HG02981 (cell line): ENCODE measurements around the gene PAK6.

Experiments
- ATAC-seq: cut with Tn5 transposase; IDR thresholded peaks from one replicate; pipeline ENCODE4 v1.9.1; 2021; ENCODE audit warnings: mild to moderate bottlenecking, moderate library complexity; ENCODE audit not compliant: unreplicated experiment

Gene PAK6

DNA sequence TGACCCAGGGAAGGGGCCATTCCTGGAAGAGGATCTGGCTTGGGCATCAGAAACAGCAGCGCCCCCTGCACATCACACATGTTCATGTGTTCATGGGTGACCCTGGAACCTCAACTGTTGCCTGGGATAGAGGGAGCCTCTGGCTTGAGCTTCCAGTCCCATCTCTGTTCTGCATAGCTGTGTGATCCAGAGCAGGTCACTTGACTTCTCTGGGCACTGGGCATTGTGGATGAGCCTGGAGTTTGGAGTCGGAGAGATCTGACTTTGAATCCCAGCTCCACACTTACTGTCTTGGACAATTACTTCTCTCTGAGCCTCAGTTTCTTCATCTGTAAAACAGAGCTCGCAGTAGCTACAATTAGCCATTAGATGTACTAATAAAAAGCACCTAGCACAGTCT is 15.6 kb downstream of the PAK6 start:
- ATAC-seq, result no peak

DNA sequence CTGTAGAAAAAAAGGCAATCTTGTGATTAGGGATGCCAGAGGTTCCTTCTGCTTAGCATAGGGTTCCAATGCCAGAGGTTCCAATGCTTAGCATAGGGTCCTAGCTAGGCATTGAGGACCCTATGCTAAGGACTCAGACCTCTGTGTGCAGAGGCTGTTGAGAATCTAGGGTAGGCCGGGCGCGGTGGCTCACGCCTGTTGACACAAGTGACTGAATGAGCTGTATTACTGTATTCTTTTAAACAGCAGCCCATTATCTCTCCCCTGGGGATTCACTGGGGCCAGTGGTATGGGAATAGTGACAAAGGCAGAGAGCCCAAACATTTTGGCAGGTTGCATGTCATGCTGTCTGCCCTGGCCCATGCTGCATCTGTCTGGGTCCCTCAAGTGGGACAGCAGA is 16.2 kb downstream of the PAK6 start:
- no peak for ATAC-seq

DNA sequence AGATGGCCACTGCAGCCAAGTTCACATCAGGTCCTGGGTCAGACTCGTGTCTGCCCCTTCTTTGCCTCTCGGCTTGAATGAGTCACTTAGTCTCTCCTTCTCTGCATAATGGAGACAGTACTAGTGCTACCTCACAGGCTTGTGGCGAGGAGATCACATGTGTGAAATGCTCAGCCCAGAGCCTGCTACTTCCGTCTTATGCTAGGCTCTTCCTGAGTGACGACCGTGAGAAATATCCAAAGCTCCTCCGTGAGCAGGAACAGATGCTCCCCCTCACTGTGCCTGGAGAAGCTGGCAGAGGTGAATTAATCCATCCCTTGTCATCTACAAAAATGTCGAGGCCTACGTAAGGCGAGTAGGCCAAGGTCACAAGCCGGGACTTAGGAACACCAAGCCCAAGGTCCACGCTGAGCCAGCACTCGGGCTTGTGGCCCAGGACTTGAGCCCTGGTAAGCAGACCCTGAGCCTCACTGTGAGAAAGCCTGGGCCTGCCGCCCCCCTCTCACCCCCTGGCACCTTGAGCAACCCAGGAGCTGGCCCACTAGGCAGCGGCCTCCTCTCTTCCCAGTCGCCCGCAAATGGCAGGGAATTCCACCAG is 17.9 kb downstream of the PAK6 start:
- no peak for ATAC-seq

DNA sequence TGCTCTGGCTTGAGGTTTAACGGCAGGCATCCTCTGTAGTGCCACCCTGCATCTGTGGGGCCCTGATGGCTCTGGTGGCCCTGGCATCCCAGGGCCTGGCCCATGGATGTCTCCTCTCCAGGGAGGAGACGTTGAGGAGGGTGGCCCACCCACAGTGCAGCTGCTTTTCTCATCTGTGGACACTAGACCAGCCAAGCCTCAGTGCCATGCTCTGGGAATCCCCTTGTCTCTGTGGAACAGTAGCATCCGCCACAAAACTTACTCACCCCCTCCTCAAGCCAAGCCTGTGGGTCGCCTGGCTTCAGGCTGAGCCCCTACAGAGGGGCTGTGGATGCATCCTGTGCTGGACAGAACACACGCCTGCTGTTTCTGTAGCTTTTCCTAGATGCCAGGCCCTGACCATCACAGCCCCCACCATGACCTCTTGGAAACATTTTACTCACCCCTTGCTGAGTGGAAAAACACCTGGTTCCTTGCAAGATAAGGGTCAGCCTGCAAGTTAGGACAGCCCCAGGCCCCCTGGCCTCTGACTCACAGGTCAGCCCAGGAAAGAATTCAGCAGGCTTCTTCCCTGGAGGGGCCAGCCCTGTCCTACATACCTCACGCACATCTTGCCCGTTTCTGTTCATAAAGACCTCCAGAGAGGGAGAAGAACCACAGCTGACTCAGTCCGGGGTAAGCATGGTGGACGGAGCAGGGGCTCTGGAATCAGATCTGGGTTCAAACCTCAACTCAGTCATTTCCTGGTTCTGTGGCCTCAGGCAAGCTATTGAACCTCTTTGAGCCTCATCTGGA is 19.0 kb downstream of the PAK6 start:
- no peak for ATAC-seq

DNA sequence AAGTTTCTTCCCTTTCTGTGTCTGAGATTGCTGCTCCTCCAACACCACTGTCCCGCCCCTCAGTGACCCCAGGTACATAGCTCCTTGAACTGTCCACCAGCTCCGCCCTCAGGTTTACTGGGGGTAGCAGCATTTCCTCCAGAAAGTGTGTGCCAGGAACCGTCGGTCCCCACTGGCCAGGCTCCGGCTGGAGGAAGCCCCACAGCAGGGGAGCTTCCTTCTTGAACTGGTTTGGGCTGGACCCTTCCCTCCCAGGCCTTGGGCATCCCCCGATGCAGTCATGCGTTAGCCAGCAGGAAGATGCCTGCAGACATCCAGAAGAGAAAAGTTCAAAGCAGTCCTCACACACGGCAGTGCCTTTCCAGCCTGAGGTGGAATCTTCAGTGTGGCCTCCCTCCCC is 19.7 kb downstream of the PAK6 start:
- no peak for ATAC-seq

DNA sequence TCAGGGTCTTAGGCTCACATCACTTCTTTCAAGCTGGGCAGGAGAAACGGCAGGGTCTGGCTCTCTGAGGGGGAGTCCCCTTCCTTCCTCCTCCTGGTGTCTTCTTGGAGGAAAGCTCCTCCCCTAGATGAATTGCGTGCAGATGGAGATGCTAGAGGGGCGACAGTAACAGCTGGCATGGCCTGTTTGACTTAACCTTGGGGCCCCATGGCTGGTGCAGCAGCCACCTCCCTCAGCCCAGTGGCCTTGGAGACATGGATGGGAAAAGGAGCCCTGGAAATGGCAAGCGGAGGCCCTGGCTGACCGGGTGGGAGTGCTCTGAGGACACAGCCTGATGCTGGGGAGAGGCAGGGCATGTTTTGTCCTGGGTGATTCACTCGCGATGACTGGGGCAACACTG is 20.2 kb downstream of the PAK6 start:
- ATAC-seq, result no peak

DNA sequence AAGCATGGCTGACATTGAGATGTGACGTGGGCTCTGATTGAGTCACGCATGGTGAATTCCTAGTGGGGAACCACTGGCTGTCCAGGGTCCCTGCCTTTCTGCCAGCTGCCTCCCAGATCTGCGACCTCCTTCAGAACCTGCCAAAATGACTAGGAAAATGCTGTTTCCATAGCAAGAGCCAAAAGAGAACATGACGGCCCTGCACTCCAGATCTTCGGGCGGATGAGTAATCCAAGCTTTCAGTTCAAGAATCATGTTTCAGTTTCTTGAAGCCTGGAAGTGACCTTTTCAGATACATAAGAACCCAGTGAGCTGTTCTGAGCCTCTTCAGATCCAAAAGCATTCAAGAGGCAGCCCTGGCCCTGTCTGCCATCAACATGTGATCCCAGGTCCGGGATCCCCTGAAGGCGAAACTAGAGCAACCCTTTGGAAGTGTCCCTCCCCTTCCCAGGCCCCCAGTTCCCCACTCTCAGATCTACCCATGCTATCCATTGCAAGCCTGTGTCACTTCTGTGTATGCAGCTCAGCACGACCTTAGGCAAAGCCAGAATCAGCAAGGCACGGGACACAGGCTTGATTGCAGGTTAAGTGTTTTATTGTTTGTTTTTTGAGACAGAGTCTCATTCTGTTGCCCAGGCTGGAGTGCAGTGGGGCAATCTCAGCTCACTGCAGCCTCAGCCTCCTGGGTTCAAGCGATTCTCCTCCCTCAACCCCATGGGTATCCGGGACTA is 24.3 kb downstream of the PAK6 start:
- ATAC-seq, result no peak

DNA sequence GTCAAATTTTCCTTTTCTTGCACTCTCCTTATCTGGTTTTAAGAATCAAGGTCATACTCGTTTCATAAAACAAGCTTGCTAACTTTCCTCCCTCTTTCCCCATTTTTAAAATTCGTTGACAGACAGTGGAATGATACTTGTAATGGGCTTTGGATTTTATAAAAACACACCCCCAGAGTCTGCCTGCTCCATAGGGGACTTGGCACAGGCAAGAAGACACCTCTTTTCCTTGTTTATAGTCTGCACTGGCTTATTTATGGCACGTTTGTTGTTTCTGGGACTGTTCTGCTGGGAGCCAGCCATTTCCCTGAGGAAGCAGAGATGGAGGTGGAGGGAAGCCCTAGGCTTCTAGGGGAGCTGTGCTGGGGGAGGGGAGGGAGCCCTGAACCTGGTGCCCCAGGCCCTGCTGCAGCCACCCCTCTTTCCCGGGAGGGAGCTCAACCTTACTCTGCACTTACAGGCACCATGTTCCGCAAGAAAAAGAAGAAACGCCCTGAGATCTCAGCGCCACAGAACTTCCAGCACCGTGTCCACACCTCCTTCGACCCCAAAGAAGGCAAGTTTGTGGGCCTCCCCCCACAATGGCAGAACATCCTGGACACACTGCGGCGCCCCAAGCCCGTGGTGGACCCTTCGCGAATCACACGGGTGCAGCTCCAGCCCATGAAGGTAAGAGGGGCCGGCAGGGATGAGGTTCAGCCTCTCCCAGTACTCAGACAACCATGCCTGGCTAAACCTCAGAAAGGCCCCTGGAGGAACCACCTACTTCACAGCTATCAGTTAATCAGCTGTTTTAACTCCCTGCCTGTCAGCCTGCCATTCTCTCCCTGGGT is 25.7 kb downstream of the PAK6 start:
- ATAC-seq, result no peak

DNA sequence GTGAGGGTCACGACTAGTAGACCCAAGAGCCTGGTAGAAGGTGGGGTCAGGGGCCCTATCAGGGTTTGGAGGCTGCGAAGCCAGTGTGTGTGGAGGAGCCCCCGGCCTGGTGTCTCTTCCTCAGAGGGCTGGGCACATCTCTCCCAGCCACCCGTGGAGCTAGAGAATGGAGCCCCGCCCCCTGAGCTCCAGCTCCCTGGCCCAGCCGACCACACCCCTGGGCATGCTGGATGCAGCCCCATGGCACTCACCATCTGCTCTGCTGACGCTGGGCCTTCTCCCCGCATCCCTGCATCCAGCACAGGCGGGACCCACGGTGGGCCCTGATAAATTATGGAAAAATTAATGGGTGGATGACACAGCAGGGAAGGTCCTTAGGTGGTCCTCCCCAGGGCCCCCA is 26.5 kb downstream of the PAK6 start:
- no peak for ATAC-seq

DNA sequence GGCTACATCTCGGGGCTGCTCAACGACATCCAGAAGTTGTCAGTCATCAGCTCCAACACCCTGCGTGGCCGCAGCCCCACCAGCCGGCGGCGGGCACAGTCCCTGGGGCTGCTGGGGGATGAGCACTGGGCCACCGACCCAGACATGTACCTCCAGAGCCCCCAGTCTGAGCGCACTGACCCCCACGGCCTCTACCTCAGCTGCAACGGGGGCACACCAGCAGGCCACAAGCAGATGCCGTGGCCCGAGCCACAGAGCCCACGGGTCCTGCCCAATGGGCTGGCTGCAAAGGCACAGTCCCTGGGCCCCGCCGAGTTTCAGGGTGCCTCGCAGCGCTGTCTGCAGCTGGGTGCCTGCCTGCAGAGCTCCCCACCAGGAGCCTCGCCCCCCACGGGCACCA is 27.0 kb downstream of the PAK6 start:
- no peak for ATAC-seq

DNA sequence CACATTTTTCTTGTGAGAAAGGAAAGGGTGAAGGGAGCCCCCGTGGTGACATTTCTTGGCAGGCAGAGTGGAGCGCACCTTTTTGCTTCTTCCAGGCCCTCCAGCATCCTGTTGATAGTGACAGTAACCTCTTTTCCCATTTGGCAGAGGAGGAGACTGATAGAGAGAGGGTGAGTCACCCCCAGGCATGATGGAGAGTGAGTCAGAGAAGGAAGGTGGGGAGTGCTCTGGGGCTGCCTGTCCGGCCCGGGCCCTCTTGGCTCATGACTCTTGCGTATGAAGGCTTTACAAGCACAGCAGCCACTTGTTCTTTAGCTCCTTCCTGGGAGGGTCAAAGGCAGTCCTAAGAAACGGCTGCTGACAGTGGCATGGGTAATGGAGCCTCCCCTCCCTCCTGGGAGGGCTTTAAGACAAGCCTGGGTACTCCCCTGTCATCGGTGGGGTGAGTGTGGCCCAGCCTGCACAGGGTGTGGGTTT is 28.0 kb downstream of the PAK6 start:
- no peak for ATAC-seq

DNA sequence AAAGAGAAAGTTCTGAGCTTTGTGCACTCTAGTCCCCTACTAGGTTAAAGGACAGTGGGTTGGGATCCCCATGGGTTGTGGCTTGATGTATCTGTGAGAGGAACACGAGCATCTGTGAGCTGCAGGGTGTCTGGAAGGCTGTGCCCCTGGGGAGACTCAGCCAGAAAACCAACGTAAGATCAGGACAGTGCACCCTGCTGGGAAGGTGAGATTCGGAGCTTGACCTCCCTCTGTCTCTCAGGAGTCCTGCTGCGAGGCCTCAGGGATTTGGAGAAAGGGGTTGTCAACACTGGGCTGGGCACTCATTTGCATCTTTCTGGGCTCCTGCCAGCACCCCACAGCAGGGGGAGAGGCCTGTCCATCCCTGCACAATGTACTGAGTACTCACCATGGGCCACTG is 28.8 kb downstream of the PAK6 start:
- ATAC-seq, result no peak

DNA sequence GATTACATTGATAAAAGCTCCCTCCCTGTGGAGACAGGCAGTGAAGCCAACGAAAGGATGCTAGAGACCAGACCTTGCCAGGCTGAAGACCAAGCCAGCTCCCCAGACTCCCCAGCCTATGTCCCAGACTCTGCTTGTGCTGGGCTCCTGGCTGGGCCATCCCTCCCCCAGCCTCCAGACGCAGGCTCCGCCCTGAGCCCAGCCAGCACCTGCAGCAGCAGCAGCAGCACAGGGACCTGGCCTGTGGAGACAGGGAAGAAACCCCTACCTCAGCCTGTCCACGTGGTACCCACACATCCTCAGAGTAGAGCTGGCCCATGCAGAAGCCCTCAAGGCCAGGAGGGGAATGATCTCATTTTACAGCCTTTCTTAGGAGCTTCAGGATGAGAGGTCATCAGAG is 30.7 kb downstream of the PAK6 start:
- no peak for ATAC-seq

DNA sequence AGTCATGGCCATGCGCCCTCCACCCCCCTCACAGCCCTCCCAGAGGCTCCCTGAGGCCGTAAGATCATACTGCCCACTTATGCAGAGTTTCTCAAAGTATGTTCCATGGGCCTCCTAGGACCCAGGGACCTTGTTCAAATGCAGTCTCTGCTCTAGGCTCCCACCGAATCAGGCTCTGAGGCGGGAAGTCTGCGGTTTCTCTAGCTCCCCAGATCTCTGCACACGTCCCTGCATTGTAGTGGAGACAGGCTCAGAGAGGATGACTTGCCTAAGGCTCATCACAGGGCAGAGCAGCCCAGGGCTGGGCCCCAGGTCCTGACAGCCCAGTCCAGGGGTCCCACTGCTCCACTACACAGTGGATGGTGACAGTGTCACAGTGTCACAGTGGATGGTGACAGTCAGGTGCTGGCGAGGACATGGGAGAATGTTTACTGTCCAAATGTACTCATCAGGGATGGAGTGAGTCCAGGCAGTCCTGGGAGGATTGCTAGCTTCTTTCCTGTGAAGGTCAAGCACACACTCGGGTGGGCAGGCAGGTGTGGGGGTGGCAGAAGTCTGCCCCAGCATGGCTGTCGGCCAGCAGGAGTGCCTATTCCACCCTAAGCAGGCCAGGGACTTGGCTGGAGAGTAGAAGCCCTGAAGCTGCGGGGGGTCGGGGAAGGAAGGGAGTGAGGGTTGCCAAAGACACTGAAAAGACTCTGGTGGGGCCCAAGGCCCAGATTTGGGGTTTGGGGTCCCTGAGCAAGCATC is 31.6 kb downstream of the PAK6 start:
- ATAC-seq, result no peak

DNA sequence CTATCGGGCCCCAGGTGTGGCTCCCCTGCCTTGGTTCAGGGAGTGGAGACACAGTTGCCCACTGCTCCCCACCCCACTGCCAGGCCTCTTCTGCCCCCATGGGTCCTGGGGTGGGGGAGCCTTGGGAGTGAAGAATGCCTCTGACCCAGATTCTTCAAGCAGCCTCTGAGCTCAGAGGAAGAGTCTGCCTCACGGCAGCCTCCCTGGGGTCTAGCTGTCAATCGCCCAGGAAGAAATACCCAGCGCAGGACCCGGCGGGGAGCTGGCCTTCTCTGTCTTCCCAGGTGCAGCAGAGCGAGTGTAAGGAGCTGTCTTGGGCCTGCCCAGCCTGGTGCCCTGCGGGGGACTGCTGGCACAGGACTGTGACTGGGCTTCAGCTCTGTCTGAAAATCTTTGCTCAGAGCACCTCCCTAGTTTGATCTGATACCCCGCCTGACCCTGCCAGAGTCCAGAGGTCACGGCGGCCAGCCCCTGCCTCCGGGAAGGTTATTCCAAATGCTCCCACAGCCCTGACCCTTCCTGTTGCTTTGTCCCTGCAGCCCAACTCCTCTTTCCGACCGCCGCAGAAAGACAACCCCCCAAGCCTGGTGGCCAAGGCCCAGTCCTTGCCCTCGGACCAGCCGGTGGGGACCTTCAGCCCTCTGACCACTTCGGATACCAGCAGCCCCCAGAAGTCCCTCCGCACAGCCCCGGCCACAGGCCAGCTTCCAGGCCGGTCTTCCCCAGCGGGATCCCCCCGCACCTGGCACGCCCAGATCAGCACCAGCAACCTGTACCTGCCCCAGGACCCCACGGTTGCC is 33.0 kb downstream of the PAK6 start:
- ATAC-seq, result no peak

DNA sequence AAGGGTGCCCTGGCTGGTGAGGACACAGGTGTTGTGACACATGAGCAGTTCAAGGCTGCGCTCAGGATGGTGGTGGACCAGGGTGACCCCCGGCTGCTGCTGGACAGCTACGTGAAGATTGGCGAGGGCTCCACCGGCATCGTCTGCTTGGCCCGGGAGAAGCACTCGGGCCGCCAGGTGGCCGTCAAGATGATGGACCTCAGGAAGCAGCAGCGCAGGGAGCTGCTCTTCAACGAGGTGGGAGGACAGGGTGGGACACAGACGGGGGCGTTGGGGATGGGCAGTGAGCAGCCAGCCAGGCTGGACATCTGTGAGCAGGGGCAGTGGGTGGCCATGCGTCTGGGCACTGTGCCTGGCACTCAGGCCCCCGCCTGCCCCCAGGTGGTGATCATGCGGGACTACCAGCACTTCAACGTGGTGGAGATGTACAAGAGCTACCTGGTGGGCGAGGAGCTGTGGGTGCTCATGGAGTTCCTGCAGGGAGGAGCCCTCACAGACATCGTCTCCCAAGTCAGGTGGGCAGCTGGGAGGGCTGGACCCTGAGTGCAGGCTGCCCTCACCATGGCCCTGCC is 33.7 kb downstream of the PAK6 start:
- no peak for ATAC-seq

DNA sequence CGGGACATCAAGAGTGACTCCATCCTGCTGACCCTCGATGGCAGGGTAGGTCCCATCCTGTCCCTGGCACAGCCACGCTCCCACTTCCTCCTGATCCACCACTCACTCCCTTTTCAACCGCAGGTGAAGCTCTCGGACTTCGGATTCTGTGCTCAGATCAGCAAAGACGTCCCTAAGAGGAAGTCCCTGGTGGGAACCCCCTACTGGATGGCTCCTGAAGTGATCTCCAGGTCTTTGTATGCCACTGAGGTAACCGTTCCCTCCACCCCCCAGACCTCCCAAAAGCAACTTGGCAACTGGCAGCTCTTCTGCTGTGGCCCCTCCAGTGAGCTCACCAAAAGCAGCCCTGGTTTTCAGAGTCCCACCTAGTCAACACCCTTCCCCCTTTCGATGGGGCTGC is 34.6 kb downstream of the PAK6 start:
- no peak for ATAC-seq

DNA sequence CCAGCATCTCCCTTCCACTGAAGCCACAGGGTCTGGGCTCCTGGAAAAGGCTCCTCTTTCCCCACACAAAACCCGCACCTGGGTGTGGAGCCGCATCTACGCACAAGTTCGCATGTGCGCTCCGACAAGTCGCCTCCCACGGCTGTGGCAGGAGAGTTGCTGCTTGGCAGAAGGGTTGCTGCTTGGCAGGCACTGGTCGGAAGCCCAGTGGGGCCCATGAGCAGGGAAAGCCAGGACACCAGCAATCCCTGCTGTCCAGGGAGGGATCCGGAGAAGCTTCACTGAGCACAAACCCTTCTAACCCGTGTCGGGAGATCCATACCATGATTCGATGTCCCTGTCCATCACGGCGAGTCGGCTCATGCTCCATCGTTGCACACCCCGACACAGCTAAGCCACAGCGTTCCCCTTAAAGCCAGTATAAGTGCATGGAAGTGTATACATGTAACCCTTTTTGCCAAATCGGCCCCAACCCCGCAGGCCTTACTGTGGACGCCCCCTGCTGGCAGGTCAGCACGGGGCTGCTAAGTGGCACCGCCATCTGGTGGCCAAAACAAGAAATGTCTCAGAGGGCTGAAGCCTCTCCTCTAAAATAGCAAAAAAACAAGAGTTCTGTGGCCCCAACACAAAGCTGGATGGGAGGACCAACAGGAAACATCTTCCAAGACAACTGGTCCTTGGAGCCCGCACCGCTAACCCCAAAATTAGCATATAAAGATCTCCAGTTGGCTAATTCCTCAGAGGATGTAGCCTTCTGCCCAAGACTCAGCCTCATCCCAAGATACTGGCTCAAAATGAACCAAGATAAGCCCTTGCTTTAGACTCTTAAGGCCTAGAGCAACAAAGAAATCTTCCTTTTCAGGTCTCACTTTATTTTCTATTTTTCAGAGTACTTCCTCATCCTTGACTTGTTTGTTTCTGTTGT is 35.7 kb downstream of the PAK6 start:
- peak; percentile 49 for ATAC-seq
